IMR-90 (cell line): ENCODE data around the gene RAB11FIP3.

ENCODE experiments used
- CEBPB ChIP-seq: IDR thresholded peaks from 2 replicates; pipeline ENCODE4 v1.6.1; 2012; ENCODE audit warnings: low read depth, low read length, improper control_type of control experiment
- CTCF ChIP-seq: conservative IDR thresholded peaks from 2 replicates; pipeline ENCODE4 v1.5.1; 2012; ENCODE audit warnings: mild to moderate bottlenecking, low read depth, low read length, improper control_type of control experiment
- POLR2A ChIP-seq: IDR thresholded peaks from 2 replicates; pipeline ENCODE4 v1.6.1; 2012; ENCODE audit warnings: mild to moderate bottlenecking, low read depth, low read length

DNA sequence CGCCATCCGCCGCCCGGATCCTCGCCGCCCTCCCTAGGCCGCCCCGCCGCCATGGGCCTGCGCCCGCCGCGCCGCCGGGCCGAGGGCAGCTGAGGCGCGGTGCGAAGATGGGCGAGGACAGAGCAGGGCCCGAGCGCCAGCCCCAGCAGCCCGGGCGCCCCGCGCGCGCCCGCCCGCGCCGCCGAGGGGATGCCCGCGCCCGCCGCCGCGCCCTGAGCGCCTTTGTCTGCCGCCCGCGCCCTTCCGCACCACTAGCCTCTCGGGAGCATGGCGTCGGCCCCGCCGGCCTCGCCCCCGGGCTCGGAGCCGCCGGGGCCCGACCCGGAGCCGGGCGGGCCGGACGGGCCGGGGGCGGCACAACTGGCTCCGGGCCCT is 278 bp downstream of the RAB11FIP3 start:
- TF ChIP-seq CTCF (no peak), POLR2A (peak; percentile 0; the same call in 1 of the 2 replicates), CEBPB (no peak)
